GM12878 (cell line): ENCODE results near the gene MAP3K7.

Source experiments
- CBX3 ChIP-seq: fragments of 200-600 bp; sonication (generic); IDR thresholded peaks from 2 replicates; pipeline ENCODE4 v1.6.1; 2016; ENCODE audit warnings: low read depth, borderline replicate concordance
- CHD1 ChIP-seq: IDR thresholded peaks from 2 replicates; pipeline ENCODE4 v1.6.1; 2012; ENCODE audit warnings: low read depth, low read length, improper control_type of control experiment
- EZH2 ChIP-seq: IDR thresholded peaks from 2 replicates; pipeline ENCODE4 v1.6.1; 2012; ENCODE audit warnings: low read depth, mild to moderate bottlenecking, control low read depth, inconsistent platforms, low read length, borderline replicate concordance; ENCODE audit not compliant: control insufficient read depth
- FOXM1 ChIP-seq: IDR thresholded peaks from 2 replicates; pipeline ENCODE4 v1.6.1; 2012; ENCODE audit warnings: low read depth, mild to moderate bottlenecking, inconsistent platforms, low read length, moderate library complexity
- RB1 ChIP-seq: fragments of 450-650 bp; formaldehyde crosslinking; IDR thresholded peaks from 2 replicates; pipeline ENCODE4 v1.6.1; 2017; ENCODE audit warnings: mild to moderate bottlenecking, borderline replicate concordance
- RELA ChIP-seq: fragments of 450-650 bp; IDR thresholded peaks from 2 replicates; pipeline ENCODE4 v1.8.0; 2014; ENCODE audit warnings: borderline replicate concordance; ENCODE audit not compliant: partially characterized antibody
- SRF ChIP-seq, 2 experiments: IDR thresholded peaks; 2 replicates each; pipeline ENCODE4 v1.6.1; 2011; ENCODE audit warnings: low read depth in 2 of 2, low read length in 2 of 2, mild to moderate bottlenecking in 1 of 2, moderate library complexity in 1 of 2

DNA sequence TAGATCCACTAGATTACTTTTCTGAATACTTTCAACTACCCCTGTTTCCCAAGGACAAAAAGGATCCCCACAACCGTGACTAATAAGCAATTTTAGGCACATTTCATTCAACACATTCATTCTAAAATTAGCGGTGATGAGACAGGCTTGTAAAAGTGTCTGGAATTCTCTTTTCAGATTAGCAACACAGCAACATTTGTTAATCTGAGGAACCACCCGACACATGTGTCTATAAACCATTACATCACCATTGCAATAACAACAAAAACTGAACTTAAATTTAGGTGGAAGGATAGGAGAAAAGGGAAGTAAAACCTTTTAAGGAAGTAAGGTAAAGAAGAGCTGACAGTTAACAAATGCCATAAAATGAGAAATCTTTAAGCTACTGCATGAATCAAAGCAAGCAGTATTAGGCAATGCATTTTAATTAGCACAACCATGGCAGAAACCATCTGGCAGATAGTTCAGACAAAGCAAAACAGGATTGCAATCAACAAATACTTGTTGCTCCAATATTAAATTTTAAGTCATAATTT, 49.1 kb downstream of the MAP3K7 start:
- TF ChIP-seq RB1: no peak
- TF ChIP-seq EZH2: no peak
- TF ChIP-seq SRF (IDR thresholded peaks at IDR 0.05; ENCODE audit: low read depth in 2 of 2, low read length in 2 of 2): no peak
- no peak for TF ChIP-seq FOXM1
- TF ChIP-seq RELA: no peak
- no peak for TF ChIP-seq CBX3
- no peak for TF ChIP-seq CHD1
